HFFc6 (cell line): ENCODE measurements around the gene DUSP15. TPM values are rescaled to one million over a fixed set of nuclear protein-coding genes. Genes with fewer than 3 reads are reported as not detected.

Experiments used
- DNase-seq: peaks from one replicate; pipeline ENCODE4 v3.0.0-alpha.2; 2018
- H3K27ac Mint-ChIP-seq: 2 replicates; pipeline ENCODE4 v1.8.0; 2020; ENCODE audit warnings: mild to moderate bottlenecking, mixed read lengths
- H3K27me3 Mint-ChIP-seq: 2 replicates; pipeline ENCODE4 v1.8.0; 2021; ENCODE audit warnings: mild to moderate bottlenecking, moderate library complexity, mixed read lengths; ENCODE audit not compliant: insufficient read depth
- H3K36me3 Mint-ChIP-seq: 2 replicates; pipeline ENCODE4 v1.8.0; 2021; ENCODE audit warnings: low read depth, mixed read lengths
- H3K4me1 Mint-ChIP-seq: 2 replicates; pipeline ENCODE4 v1.8.0; 2020; ENCODE audit warnings: low read depth, mixed read lengths
- H3K4me3 Mint-ChIP-seq: 2 replicates; pipeline ENCODE4 v1.8.0; 2020; ENCODE audit warnings: mild to moderate bottlenecking, moderate library complexity, mixed read lengths
- H3K9me3 Mint-ChIP-seq: 2 replicates; pipeline ENCODE4 v1.8.0; 2020; ENCODE audit warnings: mild to moderate bottlenecking, mixed read lengths
- total RNA-seq, 6 experiments: library from RNA; stranded (reverse); fragmentation: NEBNext Ultra II Directional; extraction: Animal tissue kit (Norgen Biotek cat#: 25700); gene quantifications; 2 replicates in 1 of 6; 3 replicates in 5 of 6; pipeline ENCODE4 v1.2.3, GENCODE V29; 2021
- TF ChIP-seq, protein P1 (sequence below): fragments of 200-600 bp; sonication (generic); IDR thresholded peaks from 2 replicates; pipeline ENCODE4 v1.5.0; 2021; ENCODE audit warnings: antibody characterized with exemption, mild to moderate bottlenecking

Gene DUSP15
- total RNA-seq, 6 experiments from 2014 or later = not detected

- Mint-ChIP-seq H3K4me1 (no peaks in the 10 kb centered on the region), H3K36me3 (no peaks in the 10 kb centered on the region), H3K9me3 (no peaks in the 10 kb centered on the region), H3K27me3 (peaks cover 30% of the 10 kb centered on the region), H3K27ac (no peak overlapping the region), H3K4me3 (no peak overlapping the region)
- TF ChIP-seq, protein P1, sequence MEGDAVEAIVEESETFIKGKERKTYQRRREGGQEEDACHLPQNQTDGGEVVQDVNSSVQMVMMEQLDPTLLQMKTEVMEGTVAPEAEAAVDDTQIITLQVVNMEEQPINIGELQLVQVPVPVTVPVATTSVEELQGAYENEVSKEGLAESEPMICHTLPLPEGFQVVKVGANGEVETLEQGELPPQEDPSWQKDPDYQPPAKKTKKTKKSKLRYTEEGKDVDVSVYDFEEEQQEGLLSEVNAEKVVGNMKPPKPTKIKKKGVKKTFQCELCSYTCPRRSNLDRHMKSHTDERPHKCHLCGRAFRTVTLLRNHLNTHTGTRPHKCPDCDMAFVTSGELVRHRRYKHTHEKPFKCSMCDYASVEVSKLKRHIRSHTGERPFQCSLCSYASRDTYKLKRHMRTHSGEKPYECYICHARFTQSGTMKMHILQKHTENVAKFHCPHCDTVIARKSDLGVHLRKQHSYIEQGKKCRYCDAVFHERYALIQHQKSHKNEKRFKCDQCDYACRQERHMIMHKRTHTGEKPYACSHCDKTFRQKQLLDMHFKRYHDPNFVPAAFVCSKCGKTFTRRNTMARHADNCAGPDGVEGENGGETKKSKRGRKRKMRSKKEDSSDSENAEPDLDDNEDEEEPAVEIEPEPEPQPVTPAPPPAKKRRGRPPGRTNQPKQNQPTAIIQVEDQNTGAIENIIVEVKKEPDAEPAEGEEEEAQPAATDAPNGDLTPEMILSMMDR = no peak
- no peak for DNase-seq
These were observed 31.3 kb upstream of the DUSP15 start for GRCh38 chr20:31901615-31902014.

DNA sequence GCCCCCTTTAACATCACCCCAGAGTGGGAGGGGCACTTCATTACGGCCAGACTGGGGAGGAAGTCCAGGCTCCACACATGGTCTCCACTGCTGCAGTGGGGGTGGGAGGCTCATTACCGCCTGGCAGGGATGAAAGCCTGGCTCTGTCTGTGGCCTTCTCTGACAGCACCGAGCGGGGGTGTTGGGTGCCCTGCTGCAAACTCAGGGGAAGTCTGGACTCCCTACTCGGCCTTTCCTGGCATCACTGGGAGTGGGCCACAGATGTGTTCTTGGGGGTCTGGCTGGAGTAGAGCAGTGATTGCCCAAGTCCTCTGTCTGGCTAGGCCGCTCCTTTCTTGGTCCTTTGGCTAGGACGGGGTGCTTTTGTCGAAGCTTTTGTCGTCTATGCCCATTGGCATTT is 27.2 kb upstream of the DUSP15 start:
- H3K27me3 Mint-ChIP-seq = peaks cover 18% of the 10 kb centered on the region
- no peak for DNase-seq
- no peak overlapping the region for H3K4me3 Mint-ChIP-seq
- H3K27ac Mint-ChIP-seq = no peak overlapping the region
- no peaks in the 10 kb centered on the region for H3K9me3 Mint-ChIP-seq
- no peaks in the 10 kb centered on the region for H3K36me3 Mint-ChIP-seq
- TF ChIP-seq, protein P1 = no peak
- no peaks in the 10 kb centered on the region for H3K4me1 Mint-ChIP-seq

DNA sequence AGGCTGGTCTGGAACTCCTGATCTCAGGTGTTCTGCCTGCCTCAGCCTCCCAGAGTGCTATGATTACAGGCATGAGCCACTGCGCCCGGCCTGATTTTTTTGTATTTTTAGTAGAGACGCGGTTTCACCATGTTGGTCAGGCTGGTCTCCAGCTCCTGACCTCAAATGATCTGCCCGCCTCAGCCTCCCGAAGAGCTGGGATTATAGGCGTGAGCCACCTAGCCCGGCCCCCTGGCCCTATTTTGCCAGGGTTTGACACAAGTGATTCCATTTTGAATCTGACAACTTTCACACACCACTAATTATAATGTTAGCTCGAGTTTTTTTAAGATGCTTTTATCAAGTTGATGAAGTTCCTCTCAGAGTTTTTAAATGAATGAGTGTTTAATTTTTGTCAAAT is 25.7 kb upstream of the DUSP15 start:
- TF ChIP-seq, protein P1 = no peak
- Mint-ChIP-seq H3K9me3 (no peaks in the 10 kb centered on the region), H3K36me3 (no peaks in the 10 kb centered on the region), H3K4me1 (no peaks in the 10 kb centered on the region), H3K4me3 (no peak overlapping the region), H3K27ac (no peak overlapping the region), H3K27me3 (peaks cover 23% of the 10 kb centered on the region)
- no peak for DNase-seq

GRCh38 chr20:31894980-31895675 is 24.8 kb upstream of the DUSP15 start:
- H3K4me3 Mint-ChIP-seq = no peak overlapping the region
- H3K9me3 Mint-ChIP-seq = no peaks in the 10 kb centered on the region
- peak; percentile 57 for DNase-seq
- H3K27me3 Mint-ChIP-seq = peaks cover 23% of the 10 kb centered on the region
- H3K27ac Mint-ChIP-seq = no peak overlapping the region
- no peaks in the 10 kb centered on the region for H3K36me3 Mint-ChIP-seq
- TF ChIP-seq, protein P1 = no peak
- no peaks in the 10 kb centered on the region for H3K4me1 Mint-ChIP-seq

DNA sequence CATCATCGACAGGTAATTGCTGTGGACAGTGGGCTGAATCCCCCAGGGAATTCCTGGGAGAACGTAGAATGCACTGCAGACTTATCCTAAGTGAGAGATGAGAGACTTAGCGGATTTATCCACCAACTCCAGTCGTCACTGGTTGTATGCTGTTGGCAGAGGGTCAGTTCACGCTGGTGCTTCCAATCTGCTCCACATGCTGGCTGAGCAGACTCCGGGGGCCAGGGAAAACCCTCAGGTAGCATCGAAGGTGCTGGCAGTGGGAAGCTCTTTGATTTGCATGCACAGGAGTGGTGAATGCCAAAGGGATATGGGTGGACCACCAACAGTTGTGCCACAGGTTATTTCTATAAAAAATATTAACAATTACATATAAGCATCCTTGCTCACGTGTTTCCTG is 20.3 kb upstream of the DUSP15 start:
- no peak for DNase-seq
- H3K9me3 Mint-ChIP-seq = no peaks in the 10 kb centered on the region
- TF ChIP-seq, protein P1 = no peak
- H3K36me3 Mint-ChIP-seq = no peaks in the 10 kb centered on the region
- H3K27me3 Mint-ChIP-seq = peaks cover 14% of the 10 kb centered on the region
- no peak overlapping the region for H3K4me3 Mint-ChIP-seq
- no peak overlapping the region for H3K27ac Mint-ChIP-seq
- no peaks in the 10 kb centered on the region for H3K4me1 Mint-ChIP-seq
